Globus pallidus (tissue), 1 donor: ENCODE data around the gene ACKR2.
"Not testable (repeated sequence)": the region's sequence is repeated elsewhere in the genome, so short reads cannot be mapped to it uniquely, and the experiment has no call there.

Experiments
- DNase-seq: peaks from one replicate; pipeline ENCODE4 v3.0.0-alpha.2; 2015; ENCODE audit warnings: low spot score

The ACKR2 gene

GRCh38 chr3:42801784-42802183 is 7.5 kb upstream of the ACKR2 start:
- no peak for DNase-seq

GRCh38 chr3:42802876-42803413 is 6.3 kb upstream of the ACKR2 start:
- DNase-seq: no peak

GRCh38 chr3:42803414-42804105 is 5.7 kb upstream of the ACKR2 start:
- DNase-seq: peak; percentile 39

GRCh38 chr3:42804106-42804830 is 5.0 kb upstream of the ACKR2 start, which contains the start of gene HIGD1A:
Gene HIGD1A (minus strand): TSS chr3:42804490. CDS start chr3:42794253, 10,237 bp downstream.
- DNase-seq: peak; percentile 98

GRCh38 chr3:42804831-42805132 is 4.5 kb upstream of the ACKR2 start:
- no peak for DNase-seq

- DNase-seq: peak; percentile 31
These were observed 4.0 kb upstream of the ACKR2 start for GRCh38 chr3:42805141-42805821.

GRCh38 chr3:42807929-42808328 is 1.3 kb upstream of the ACKR2 start:
- no peak for DNase-seq

GRCh38 chr3:42810706-42811105 is 1.5 kb downstream of the ACKR2 start:
- DNase-seq: not testable (repeated sequence)

- DNase-seq: not testable (repeated sequence)
These were observed 2.1 kb downstream of the ACKR2 start for GRCh38 chr3:42811118-42811883.

- no peak for DNase-seq
These were observed 5.0 kb downstream of the ACKR2 start for GRCh38 chr3:42814246-42814645.

- DNase-seq: no peak
These were observed 5.8 kb downstream of the ACKR2 start for GRCh38 chr3:42814914-42815507.

GRCh38 chr3:42815826-42816225 is 6.6 kb downstream of the ACKR2 start:
- no peak for DNase-seq

- DNase-seq: no peak
These were observed 10.2 kb downstream of the ACKR2 start for GRCh38 chr3:42819351-42819965.

- no peak for DNase-seq
These were observed 11.5 kb downstream of the ACKR2 start for GRCh38 chr3:42820746-42821051.

- no peak for DNase-seq
These were observed 13.6 kb downstream of the ACKR2 start for GRCh38 chr3:42822828-42823227.

GRCh38 chr3:42823351-42823750 is 14.1 kb downstream of the ACKR2 start:
- DNase-seq: no peak

- no peak for DNase-seq
These were observed 16.9 kb downstream of the ACKR2 start for GRCh38 chr3:42826141-42826540.

GRCh38 chr3:42827023-42827422 is 17.8 kb downstream of the ACKR2 start:
- no peak for DNase-seq

GRCh38 chr3:42827654-42828053 is 18.4 kb downstream of the ACKR2 start:
- no peak for DNase-seq

- DNase-seq: no peak
These were observed 19.9 kb downstream of the ACKR2 start for GRCh38 chr3:42829083-42829627.
